ENCODE measurements around the gene ASCC2. TPM values are rescaled to one million over a fixed set of nuclear protein-coding genes. Genes with fewer than 3 reads are reported as not detected.

ASCC2 gene
- total and polyA plus RNA-seq, 12 donors: 44.8 to 153 (median 74.7) TPM

DNA sequence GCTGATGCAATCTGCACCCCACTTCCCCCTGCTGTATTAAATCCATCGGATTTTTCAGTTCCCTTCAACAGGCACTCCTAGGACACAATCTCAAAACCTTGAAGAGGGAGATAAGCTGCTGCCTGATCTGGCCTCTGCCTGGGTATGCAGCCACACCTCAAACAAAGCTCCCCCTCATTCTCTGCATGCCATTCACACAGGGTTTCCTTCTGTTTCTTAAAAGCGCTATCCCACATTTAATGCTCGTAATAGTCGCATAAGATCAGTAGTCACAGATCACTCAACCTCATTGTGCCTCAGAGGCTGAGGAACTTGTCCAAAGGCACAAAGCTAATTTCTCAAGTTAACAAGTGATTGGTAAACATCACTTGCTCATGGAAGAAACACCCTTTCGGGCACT, 36.9 kb downstream of the ASCC2 start:
- DNase-seq: peak in 2 of 7 donors; percentile 46 to 50
- intact Hi-C loops (cut with DNase I): no loop called here
- H3K9me3 ChIP-seq (replicated peaks in 1 of 3): no peaks in the 10 kb centered on the region
- H3K4me1 ChIP-seq (replicated peaks in 1 of 2): peaks cover 33 to 44% of the 10 kb centered on the region in 2 donors
- H3K4me3 ChIP-seq: no peak overlapping the region
- no peak for TF ChIP-seq CTCF (IDR thresholded peaks at IDR 0.05)
- no peak for TF ChIP-seq POLR2A (IDR thresholded peaks at IDR 0.05)
- 34 to 55% (median 51%) methylated on average over 5 of the region's 5 CpGs for WGBS, 4 donors
- peaks cover 0 to 65% of the 10 kb centered on the region in 2 donors for H3K36me3 ChIP-seq (replicated peaks in 1 of 2)
- H3K27ac ChIP-seq: peak overlapping the region in 3 of 5 donors; percentile 76 to 98 (median 87)
- no peaks in the 10 kb centered on the region for H3K27me3 ChIP-seq

DNA sequence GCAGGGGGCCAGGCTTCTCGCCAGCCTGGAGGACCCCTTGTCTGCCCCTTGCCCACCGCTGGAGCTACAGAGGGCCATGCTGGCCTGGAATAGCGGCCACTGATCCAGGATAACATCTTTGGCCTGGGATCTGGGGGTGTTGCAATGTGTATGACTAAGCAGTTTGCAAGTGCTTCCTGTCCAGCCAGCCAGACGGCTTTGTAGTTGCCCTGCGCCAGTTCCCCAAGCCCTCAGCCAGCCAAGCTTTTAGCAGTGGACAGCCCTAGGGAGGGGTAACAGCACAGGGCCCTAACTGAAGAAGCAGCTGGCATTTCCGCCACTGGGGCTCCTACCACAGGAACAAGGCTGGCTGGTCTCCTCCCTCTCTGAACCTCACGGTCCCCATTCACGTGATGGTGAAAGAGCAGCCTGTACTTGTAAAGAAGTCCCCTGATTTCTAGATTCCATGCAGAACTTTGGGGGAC, 38.8 kb downstream of the ASCC2 start:
- peak in 1 of 2 donors; percentile 72 for TF ChIP-seq POLR2A (IDR thresholded peaks at IDR 0.05)
- TF ChIP-seq CTCF (IDR thresholded peaks at IDR 0.05): peak in 4 of 6 experiments; percentile 29 to 51 (median 41)
- Histone ChIP-seq H3K36me3 (replicated peaks in 1 of 2) (peaks cover 0 to 46% of the 10 kb centered on the region in 2 donors), H3K9me3 (replicated peaks in 1 of 3) (no peaks in the 10 kb centered on the region), H3K27ac (peak overlapping the region; percentile 48 to 98 (median 77)), H3K4me1 (replicated peaks in 1 of 2) (peaks cover 33 to 44% of the 10 kb centered on the region in 2 donors), H3K4me3 (peak overlapping the region in 1 of 4 donors; percentile 45), H3K27me3 (no peaks in the 10 kb centered on the region)
- intact Hi-C loops (cut with DNase I): no loop called here
- peak; percentile 82 to 98 (median 97) for DNase-seq
- WGBS, 4 donors: 0 to 26% (median 22%) methylated on average over 3 to 8 of the region's 8 CpGs

DNA sequence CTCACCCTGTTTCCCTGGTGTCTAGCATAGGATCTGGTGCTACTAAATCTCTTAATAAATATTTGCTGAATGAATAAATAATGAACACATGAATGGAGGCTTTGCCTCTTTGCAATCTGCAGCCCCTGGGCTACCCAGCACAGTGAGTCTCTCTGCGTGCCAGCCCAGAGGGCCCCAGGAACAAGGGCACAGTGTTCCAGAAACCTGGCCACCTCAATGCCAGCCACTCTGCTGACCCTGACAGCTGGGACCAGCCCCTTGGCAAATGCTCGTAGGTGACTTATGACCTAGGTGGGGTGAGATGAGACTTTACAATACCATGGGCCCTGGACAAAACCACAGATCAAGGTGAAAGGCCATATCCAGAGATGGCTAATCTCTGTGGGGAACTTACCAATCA, 39.3 kb downstream of the ASCC2 start:
- Histone ChIP-seq H3K9me3 (replicated peaks in 1 of 3) (no peaks in the 10 kb centered on the region), H3K4me3 (peak overlapping the region in 1 of 4 donors; percentile 45), H3K4me1 (replicated peaks in 1 of 2) (peaks cover 33 to 44% of the 10 kb centered on the region in 2 donors), H3K27ac (peak overlapping the region; percentile 48 to 98 (median 77)), H3K27me3 (no peaks in the 10 kb centered on the region), H3K36me3 (replicated peaks in 1 of 2) (peaks cover 0 to 42% of the 10 kb centered on the region in 2 donors)
- peak in 3 of 7 donors; percentile 40 to 64 (median 57) for DNase-seq
- WGBS, 4 donors: 28 to 42% (median 34%) methylated on average over 2 of the region's 2 CpGs
- TF ChIP-seq POLR2A (IDR thresholded peaks at IDR 0.05): no peak
- no peak for TF ChIP-seq CTCF (IDR thresholded peaks at IDR 0.05)
- intact Hi-C loops (cut with DNase I): no loop called here

GRCh38 chr22:29798318-29798717, 39.8 kb downstream of the ASCC2 start:
- H3K27ac ChIP-seq: peak overlapping the region; percentile 48 to 98 (median 77)
- DNase-seq: no peak
- H3K36me3 ChIP-seq (replicated peaks in 1 of 2): peaks cover 0 to 41% of the 10 kb centered on the region in 2 donors
- WGBS, 4 donors: 67 to 72% (median 70%) methylated on average over 5 to 6 of the region's 6 CpGs
- intact Hi-C loops (cut with DNase I): no loop called here
- peak overlapping the region in 1 of 4 donors; percentile 45 for H3K4me3 ChIP-seq
- no peak for TF ChIP-seq CTCF (IDR thresholded peaks at IDR 0.05)
- H3K27me3 ChIP-seq: no peaks in the 10 kb centered on the region
- no peaks in the 10 kb centered on the region for H3K9me3 ChIP-seq (replicated peaks in 1 of 3)
- peaks cover 33 to 44% of the 10 kb centered on the region in 2 donors for H3K4me1 ChIP-seq (replicated peaks in 1 of 2)
